Measurements from ENCODE around the gene CALM1.
A peak's percentile ranks its signal among the peaks of the same experiment; 100 is the strongest.
"Not testable (repeated sequence)": the region's sequence is repeated elsewhere in the genome, so short reads cannot be mapped to it uniquely, and the experiment has no call there.

Gene CALM1

DNA sequence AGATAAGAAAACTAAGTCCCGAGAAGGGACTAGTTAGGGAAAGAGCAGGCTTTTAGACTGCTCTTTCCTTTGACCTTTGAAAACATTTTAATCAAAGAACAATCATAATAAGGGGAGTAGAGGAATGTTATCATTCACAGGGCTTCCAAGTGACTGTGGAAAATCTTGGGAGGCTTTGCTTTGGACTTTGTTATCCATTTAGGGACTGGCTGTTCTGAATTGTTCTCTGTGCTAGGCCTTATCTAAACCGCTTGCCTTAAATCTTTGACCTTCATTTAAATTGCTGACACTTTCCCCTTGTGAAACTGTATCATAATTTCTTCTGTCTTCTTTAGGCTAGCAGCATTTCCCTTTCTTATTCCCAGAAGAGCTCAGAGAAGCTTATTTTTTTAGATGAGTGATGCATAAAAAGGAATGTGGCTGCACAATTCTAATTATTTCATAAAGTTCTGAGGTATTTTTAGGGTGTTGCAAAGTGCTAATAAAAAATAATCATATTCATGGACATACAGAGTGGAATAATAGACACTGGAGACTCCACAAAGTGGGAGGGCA is 9.5 kb upstream of the CALM1 start:
- H3K27ac ChIP-seq, result no peak overlapping the region
- DNase-seq (ENCODE audit: low read depth, low spot score), result no peak
- H3K9ac ChIP-seq (ENCODE audit: insufficient read length), result no peak overlapping the region
- no peaks in the 10 kb centered on the region for H3K36me3 ChIP-seq (ENCODE audit: insufficient read depth, low read length)
- H3K9me3 ChIP-seq (ENCODE audit: low read depth, low read length), result no peaks in the 10 kb centered on the region
- H3K4me3 ChIP-seq, result no peak overlapping the region
- no peak for TF ChIP-seq FOXP2 (optimal IDR thresholded peaks at IDR 0.05; ENCODE audit: control extremely low read depth, extremely low read length, insufficient read depth)
- TF ChIP-seq EZH2 (IDR thresholded peaks at IDR 0.05), result no peak

GRCh38 chr14:90388437-90388836 is 8.4 kb upstream of the CALM1 start:
- no peak for DNase-seq (ENCODE audit: low read depth, low spot score)
- TF ChIP-seq EZH2 (IDR thresholded peaks at IDR 0.05) (no peak), POLR2AphosphoS5 (IDR thresholded peaks at IDR 0.05; ENCODE audit: borderline replicate concordance, low read depth, low read length) (no peak), FOXP2 (optimal IDR thresholded peaks at IDR 0.05; ENCODE audit: control extremely low read depth, extremely low read length, insufficient read depth) (no peak)
- no peaks in the 10 kb centered on the region for H3K9me3 ChIP-seq (ENCODE audit: low read depth, low read length)
- H3K9ac ChIP-seq (ENCODE audit: insufficient read length), result no peak overlapping the region
- no peak overlapping the region for H3K4me3 ChIP-seq
- no peaks in the 10 kb centered on the region for H3K36me3 ChIP-seq (ENCODE audit: insufficient read depth, low read length)
- no peak overlapping the region for H3K27ac ChIP-seq

GRCh38 chr14:90388982-90389381 is 7.8 kb upstream of the CALM1 start:
- H3K36me3 ChIP-seq (ENCODE audit: insufficient read depth, low read length), result no peaks in the 10 kb centered on the region
- no peak overlapping the region for H3K9ac ChIP-seq (ENCODE audit: insufficient read length)
- H3K9me3 ChIP-seq (ENCODE audit: low read depth, low read length), result no peaks in the 10 kb centered on the region
- no peak overlapping the region for H3K4me3 ChIP-seq
- no peak for DNase-seq (ENCODE audit: low read depth, low spot score)
- H3K27ac ChIP-seq, result no peak overlapping the region
- TF ChIP-seq FOXP2 (optimal IDR thresholded peaks at IDR 0.05; ENCODE audit: control extremely low read depth, extremely low read length, insufficient read depth) (no peak), POLR2AphosphoS5 (IDR thresholded peaks at IDR 0.05; ENCODE audit: borderline replicate concordance, low read depth, low read length) (no peak), EZH2 (IDR thresholded peaks at IDR 0.05) (no peak)

- no peak overlapping the region for H3K9ac ChIP-seq (ENCODE audit: insufficient read length)
- no peak overlapping the region for H3K27ac ChIP-seq
- H3K36me3 ChIP-seq (ENCODE audit: insufficient read depth, low read length), result no peaks in the 10 kb centered on the region
- DNase-seq (ENCODE audit: low read depth, low spot score), result no peak
- H3K9me3 ChIP-seq (ENCODE audit: low read depth, low read length), result no peaks in the 10 kb centered on the region
- no peak overlapping the region for H3K4me3 ChIP-seq
- TF ChIP-seq POLR2AphosphoS5 (IDR thresholded peaks at IDR 0.05; ENCODE audit: borderline replicate concordance, low read depth, low read length), result no peak
- TF ChIP-seq FOXP2 (optimal IDR thresholded peaks at IDR 0.05; ENCODE audit: control extremely low read depth, extremely low read length, insufficient read depth), result no peak
- TF ChIP-seq EZH2 (IDR thresholded peaks at IDR 0.05), result no peak
These were observed 2.9 kb upstream of the CALM1 start for GRCh38 chr14:90393966-90394365.

DNA sequence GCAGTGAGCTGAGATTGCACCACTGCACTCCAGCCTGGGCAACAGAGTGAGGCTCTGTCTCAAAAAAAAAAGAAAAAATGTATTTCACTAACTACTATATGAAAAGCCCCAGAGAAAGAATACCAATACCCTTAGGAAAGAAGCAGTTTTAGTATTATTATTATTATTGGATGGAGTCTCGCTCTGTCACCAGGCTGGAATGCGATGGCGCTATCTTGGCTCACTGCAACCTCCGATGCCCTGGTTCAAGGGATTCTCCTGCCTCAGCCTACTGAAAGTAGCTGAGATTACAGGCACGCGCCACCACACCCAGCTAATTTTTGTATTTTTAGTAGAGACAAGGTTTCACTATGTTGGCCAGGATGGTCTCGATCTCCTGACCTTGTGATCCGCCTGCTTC is 2.0 kb upstream of the CALM1 start:
- not testable (repeated sequence) for H3K9ac ChIP-seq (ENCODE audit: insufficient read length); H3K9me3 ChIP-seq (ENCODE audit: low read depth, low read length); DNase-seq (ENCODE audit: low read depth, low spot score); H3K36me3 ChIP-seq (ENCODE audit: insufficient read depth, low read length); H3K27ac ChIP-seq; H3K4me3 ChIP-seq

DNA sequence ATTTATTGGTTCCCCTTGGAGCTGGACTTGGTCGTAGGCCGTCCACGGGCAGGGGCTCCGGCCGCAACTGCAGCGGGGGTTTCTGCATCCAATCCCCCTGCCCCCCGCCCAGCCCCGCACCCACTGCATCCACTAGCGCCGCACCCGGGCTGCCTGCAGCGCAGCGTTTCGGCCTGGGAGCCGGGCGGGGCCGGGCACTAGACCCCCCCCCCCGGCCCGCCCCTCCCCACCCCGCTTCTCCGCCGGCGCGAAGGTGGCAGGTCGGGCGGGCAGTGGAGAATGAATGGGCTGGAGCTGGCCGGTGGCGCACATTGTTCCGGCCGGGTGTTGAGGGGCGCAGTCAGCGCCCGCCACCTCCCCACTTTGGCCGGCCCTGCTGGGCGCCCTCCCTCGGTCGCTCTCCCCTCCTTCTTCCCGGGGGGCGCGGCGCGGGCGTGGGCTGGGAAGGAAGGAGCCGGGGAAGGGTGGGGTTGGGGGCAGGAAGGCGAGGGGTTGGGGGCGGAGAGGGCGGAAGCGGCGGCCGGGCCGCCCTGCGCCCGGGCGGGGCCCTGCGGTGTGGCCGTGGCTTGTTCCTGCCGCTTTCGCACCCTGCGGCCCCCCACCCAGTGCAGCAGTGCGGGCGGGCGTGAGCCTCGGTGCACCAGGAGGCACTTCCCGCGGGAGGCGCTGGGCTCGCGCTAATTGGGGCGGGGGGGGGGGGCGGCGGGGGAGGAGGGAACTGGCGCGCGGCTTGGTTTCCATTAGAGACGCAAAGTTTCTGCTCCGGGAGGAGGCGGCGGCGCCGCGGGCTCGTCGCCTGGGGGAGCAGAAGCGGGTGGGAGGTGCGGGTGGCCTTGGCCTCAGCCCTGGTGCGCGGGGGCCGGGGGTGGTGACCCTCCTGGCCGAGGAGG is 841 bp downstream of the CALM1 start:
- H3K27ac ChIP-seq, result no peak overlapping the region
- DNase-seq (ENCODE audit: low read depth, low spot score), result no peak
- H3K9ac ChIP-seq (ENCODE audit: insufficient read length), result peak overlapping the region; percentile 74

DNA sequence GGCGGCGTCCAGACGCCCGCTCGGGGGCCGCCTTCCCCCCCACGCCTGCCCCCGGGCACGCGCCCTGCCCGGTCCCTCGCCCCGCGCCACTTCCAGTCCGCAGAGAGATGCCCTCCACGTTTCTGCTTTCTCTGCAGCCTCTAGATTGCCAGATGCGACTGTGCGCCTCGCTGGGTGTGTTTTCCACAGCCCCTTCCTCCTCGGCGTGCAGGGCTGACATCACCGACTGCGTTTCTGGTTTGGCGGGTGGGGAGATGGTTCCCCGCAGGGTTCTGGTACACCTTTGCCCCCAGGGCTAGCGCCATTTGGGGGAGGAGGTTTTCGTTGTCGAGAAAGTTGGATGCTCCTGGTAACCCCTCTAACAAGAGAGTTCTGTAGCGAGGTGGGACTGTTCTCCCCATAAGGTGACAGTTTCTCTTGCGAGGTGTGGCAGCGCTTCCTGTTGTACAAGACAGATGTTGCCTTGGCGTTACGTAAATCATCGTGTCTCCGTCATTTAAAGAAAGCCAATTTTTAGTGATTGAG is 1.5 kb downstream of the CALM1 start:
- Histone ChIP-seq H3K9me3 (ENCODE audit: low read depth, low read length) (no peaks in the 10 kb centered on the region), H3K27ac (no peak overlapping the region), H3K4me3 (peak overlapping the region; percentile 98), H3K9ac (ENCODE audit: insufficient read length) (peak overlapping the region; percentile 32), H3K36me3 (ENCODE audit: insufficient read depth, low read length) (peaks cover 31% of the 10 kb centered on the region)
- no peak for DNase-seq (ENCODE audit: low read depth, low spot score)
- no peak for TF ChIP-seq POLR2AphosphoS5 (IDR thresholded peaks at IDR 0.05; ENCODE audit: borderline replicate concordance, low read depth, low read length)
- TF ChIP-seq EZH2 (IDR thresholded peaks at IDR 0.05), result no peak
- TF ChIP-seq FOXP2 (optimal IDR thresholded peaks at IDR 0.05; ENCODE audit: control extremely low read depth, extremely low read length, insufficient read depth), result no peak

More for the DNA sequence above, 841 bp downstream of the CALM1 start:
- H3K4me3 ChIP-seq, result peak overlapping the region; percentile 98
- no peak for TF ChIP-seq FOXP2 (optimal IDR thresholded peaks at IDR 0.05; ENCODE audit: control extremely low read depth, extremely low read length, insufficient read depth)
- no peak for TF ChIP-seq EZH2 (IDR thresholded peaks at IDR 0.05)
- no peak for TF ChIP-seq POLR2AphosphoS5 (IDR thresholded peaks at IDR 0.05; ENCODE audit: borderline replicate concordance, low read depth, low read length)
- H3K36me3 ChIP-seq (ENCODE audit: insufficient read depth, low read length), result peaks cover 24% of the 10 kb centered on the region
- H3K9me3 ChIP-seq (ENCODE audit: low read depth, low read length), result no peaks in the 10 kb centered on the region

DNA sequence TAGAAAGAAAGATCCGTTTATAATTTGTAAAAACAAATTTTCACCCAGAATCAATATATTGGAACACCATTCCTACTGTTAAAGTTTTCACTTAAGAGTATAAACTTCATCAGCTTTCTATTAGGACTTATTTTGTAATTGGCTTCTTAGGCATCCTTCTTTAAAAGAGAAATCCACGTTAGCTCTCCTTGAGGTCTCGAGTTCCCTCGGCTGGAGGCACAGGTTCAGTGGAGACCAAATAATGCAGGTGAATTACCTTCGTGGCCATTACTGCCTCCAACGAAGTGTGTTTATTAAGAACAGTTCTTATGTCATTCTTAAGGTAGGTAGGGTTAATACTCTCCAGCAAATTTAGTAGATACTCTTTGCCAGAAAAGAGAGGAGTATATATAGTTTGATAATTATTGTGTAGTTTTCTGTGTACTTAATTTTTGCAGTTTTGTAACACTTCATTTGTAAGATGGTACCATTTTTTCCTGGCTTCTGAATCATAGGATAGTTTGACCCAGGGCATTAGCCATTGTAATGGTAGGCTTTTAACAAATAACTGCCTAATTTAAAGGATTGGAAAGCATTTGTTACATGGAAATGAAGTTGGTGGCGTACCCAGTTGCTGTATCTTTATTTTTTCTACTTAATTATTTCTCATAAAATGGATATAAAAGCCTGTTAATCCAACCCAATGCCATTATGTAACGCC is 2.2 kb downstream of the CALM1 start:
- Histone ChIP-seq H3K9ac (ENCODE audit: insufficient read length) (peak overlapping the region; percentile 32), H3K9me3 (ENCODE audit: low read depth, low read length) (no peaks in the 10 kb centered on the region), H3K4me3 (peak overlapping the region; percentile 98), H3K36me3 (ENCODE audit: insufficient read depth, low read length) (peaks cover 37% of the 10 kb centered on the region), H3K27ac (no peak overlapping the region)
- TF ChIP-seq EZH2 (IDR thresholded peaks at IDR 0.05) (no peak), POLR2AphosphoS5 (IDR thresholded peaks at IDR 0.05; ENCODE audit: borderline replicate concordance, low read depth, low read length) (no peak), FOXP2 (optimal IDR thresholded peaks at IDR 0.05; ENCODE audit: control extremely low read depth, extremely low read length, insufficient read depth) (no peak)
- DNase-seq (ENCODE audit: low read depth, low spot score), result no peak
